ENCODE results near the gene PCDH9. TPM values are rescaled to one million over a fixed set of nuclear protein-coding genes. Genes with fewer than 3 reads are reported as not detected.

Gene PCDH9
- total and polyA plus RNA-seq, 2 of the 4 experiments (the other 2 are of a cell fraction) = 2.2 to 10.2 TPM

DNA sequence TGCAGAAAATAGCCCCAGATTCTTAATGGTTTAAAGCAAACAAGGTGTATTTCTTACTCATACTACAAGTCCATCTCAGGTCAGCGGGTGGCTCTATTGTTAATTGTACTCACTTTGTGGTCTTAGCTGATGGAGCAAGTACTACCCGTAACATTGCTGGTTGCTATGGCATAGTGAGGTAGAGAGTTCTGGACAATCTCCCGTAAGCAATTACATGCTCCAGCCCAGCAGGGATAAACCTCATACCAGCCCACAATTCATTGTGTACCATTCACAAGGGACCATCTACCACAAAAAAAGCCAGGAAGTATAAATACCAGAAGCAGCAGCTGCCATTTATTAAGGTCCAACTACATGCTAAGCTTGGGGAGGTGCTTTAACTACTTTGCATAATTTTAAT is 167.1 kb downstream of the PCDH9 start:
- Histone ChIP-seq H2AK9ac (replicated peaks; ENCODE audit: low read depth, low read length, poor library complexity) (no peak overlapping the region), H3K14ac (replicated peaks; ENCODE audit: low read depth, low read length) (no peak overlapping the region; the same call in 1 of the 2 replicates), H3K18ac (ENCODE audit: low read depth, low read length) (no peak overlapping the region), H3K4me1 (ENCODE audit: control insufficient read depth, insufficient read depth, low read length) (peaks cover 3% of the 10 kb centered on the region; the same call in 1 of the 2 replicates), H4K8ac (ENCODE audit: low read depth in 2 of 2, low read length in 2 of 2) (no peak overlapping the region), H4K91ac (ENCODE audit: insufficient read depth, low read depth, low read length) (no peak overlapping the region), H2BK20ac (ENCODE audit: low read depth, low read length) (no peak overlapping the region), H3K27ac (ENCODE audit: insufficient read depth, low read length) (no peak overlapping the region), H4K5ac (ENCODE audit: low read depth, low read length) (no peak overlapping the region), H3K79me1 (ENCODE audit: low read depth in 1 of 2, low read length in 2 of 2) (no peaks in the 10 kb centered on the region), H2BK120ac (ENCODE audit: low read depth, low read length) (no peak overlapping the region), H3K9me3 (ENCODE audit: control insufficient read depth, insufficient read depth, low read length) (no peaks in the 10 kb centered on the region), H4K20me1 (ENCODE audit: insufficient read depth, low read length) (no peaks in the 10 kb centered on the region), H2BK5ac (ENCODE audit: low read depth, low read length, poor library complexity, severe bottlenecking) (no peak overlapping the region), H3K9ac (ENCODE audit: low read depth, low read length) (no peak overlapping the region), H3K27me3 (ENCODE audit: control insufficient read depth, insufficient read depth, low read length) (no peaks in the 10 kb centered on the region), H3K9me1 (ENCODE audit: insufficient read depth, low read length) (no peaks in the 10 kb centered on the region), H3K4ac (ENCODE audit: low read depth, low read length) (no peak overlapping the region), H2AFZ (replicated peaks; ENCODE audit: low read length, poor library complexity) (no peak overlapping the region), H2BK15ac (ENCODE audit: low read depth, low read length) (no peak overlapping the region), H3K4me3 (ENCODE audit: insufficient read depth, low read depth, low read length) (no peak overlapping the region), H3K36me3 (ENCODE audit: control insufficient read depth, insufficient read depth, low read length) (no peaks in the 10 kb centered on the region), H3K23ac (ENCODE audit: low read depth, low read length) (no peak overlapping the region), H3K56ac (ENCODE audit: extremely low read depth, insufficient read depth, low read length) (no peak overlapping the region), H2AK5ac (ENCODE audit: low read depth, low read length) (no peak overlapping the region), H3K4me2 (ENCODE audit: low read depth, low read length) (no peak overlapping the region)
- ChIA-PET CTCF (interaction anchor here (0.6 kb wide), 1 partner anchor 741 kb away, joined by 3 read pairs; no protein-coding TSS in a partner anchor), POLR2A (ENCODE audit: unreplicated experiment) (interaction anchor here (0.5 kb wide), 1 partner anchor 111 kb away, joined by 3 read pairs; no protein-coding TSS in a partner anchor)
- ATAC-seq (ENCODE audit: low read depth) (no peak), DNase-seq (no peak)
- in situ Hi-C loops (cut with MboI; ENCODE audit: low sequenced_read_pairs) (no loop called here), dilution Hi-C loops (cut with HindIII; ENCODE audit: low sequenced_read_pairs, unreplicated experiment) (no loop called here), intact Hi-C loops (cut with micrococcal nuclease) (no loop called here)
- BruUV-seq (replicated peaks) = no TSS peak
- TF ChIP-seq, protein P1, sequence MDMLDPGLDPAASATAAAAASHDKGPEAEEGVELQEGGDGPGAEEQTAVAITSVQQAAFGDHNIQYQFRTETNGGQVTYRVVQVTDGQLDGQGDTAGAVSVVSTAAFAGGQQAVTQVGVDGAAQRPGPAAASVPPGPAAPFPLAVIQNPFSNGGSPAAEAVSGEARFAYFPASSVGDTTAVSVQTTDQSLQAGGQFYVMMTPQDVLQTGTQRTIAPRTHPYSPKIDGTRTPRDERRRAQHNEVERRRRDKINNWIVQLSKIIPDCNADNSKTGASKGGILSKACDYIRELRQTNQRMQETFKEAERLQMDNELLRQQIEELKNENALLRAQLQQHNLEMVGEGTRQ (IDR thresholded peaks at IDR 0.05; ENCODE audit: low read depth, low read length) = no peak
- TF ChIP-seq RCOR1 (IDR thresholded peaks at IDR 0.05; ENCODE audit: insufficient replicate concordance, low read length) (no peak), MXI1 (IDR thresholded peaks at IDR 0.05; ENCODE audit: borderline replicate concordance, low read depth, low read length) (no peak), MAFK (IDR thresholded peaks at IDR 0.05; ENCODE audit: low read depth, low read length) (no peak), FOS (IDR thresholded peaks at IDR 0.05; ENCODE audit: low read depth, low read length) (no peak), CHD1 (IDR thresholded peaks at IDR 0.05; ENCODE audit: low read depth, low read length) (no peak), RAD21 (IDR thresholded peaks at IDR 0.05; ENCODE audit: low read length) (no peak), SMC3 (IDR thresholded peaks at IDR 0.05; ENCODE audit: low read depth, low read length) (no peak), CEBPB (IDR thresholded peaks at IDR 0.05; ENCODE audit: low read depth, low read length) (no peak), NFE2L2 (IDR thresholded peaks at IDR 0.05; ENCODE audit: low read depth, low read length) (no peak), MAZ (IDR thresholded peaks at IDR 0.05; ENCODE audit: borderline replicate concordance, low read depth, low read length) (no peak), POLR2A (IDR thresholded peaks at IDR 0.05; ENCODE audit: low read depth, low read length) (no peak)
- TF ChIP-seq, protein P2, sequence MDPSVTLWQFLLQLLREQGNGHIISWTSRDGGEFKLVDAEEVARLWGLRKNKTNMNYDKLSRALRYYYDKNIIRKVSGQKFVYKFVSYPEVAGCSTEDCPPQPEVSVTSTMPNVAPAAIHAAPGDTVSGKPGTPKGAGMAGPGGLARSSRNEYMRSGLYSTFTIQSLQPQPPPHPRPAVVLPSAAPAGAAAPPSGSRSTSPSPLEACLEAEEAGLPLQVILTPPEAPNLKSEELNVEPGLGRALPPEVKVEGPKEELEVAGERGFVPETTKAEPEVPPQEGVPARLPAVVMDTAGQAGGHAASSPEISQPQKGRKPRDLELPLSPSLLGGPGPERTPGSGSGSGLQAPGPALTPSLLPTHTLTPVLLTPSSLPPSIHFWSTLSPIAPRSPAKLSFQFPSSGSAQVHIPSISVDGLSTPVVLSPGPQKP (IDR thresholded peaks at IDR 0.05; ENCODE audit: borderline replicate concordance, low read depth, low read length) = no peak
- TF ChIP-seq, protein P3, sequence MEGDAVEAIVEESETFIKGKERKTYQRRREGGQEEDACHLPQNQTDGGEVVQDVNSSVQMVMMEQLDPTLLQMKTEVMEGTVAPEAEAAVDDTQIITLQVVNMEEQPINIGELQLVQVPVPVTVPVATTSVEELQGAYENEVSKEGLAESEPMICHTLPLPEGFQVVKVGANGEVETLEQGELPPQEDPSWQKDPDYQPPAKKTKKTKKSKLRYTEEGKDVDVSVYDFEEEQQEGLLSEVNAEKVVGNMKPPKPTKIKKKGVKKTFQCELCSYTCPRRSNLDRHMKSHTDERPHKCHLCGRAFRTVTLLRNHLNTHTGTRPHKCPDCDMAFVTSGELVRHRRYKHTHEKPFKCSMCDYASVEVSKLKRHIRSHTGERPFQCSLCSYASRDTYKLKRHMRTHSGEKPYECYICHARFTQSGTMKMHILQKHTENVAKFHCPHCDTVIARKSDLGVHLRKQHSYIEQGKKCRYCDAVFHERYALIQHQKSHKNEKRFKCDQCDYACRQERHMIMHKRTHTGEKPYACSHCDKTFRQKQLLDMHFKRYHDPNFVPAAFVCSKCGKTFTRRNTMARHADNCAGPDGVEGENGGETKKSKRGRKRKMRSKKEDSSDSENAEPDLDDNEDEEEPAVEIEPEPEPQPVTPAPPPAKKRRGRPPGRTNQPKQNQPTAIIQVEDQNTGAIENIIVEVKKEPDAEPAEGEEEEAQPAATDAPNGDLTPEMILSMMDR (conservative IDR thresholded peaks at IDR 0.05; ENCODE audit: low read depth, low read length) = no peak
- no CpG with 5 or more reads among the region's 3 CpGs for WGBS, 2 experiments (ENCODE audit: extremely low coverage in 2 of 2, insufficient read length in 1 of 2)

Data from IMR-90 (cell line).